IMR-90 (cell line): Measurements from ENCODE around the gene SNAPC4.

Experiments used
- CEBPB ChIP-seq: IDR thresholded peaks from 2 replicates; pipeline ENCODE4 v1.6.1; 2012; ENCODE audit warnings: low read depth, low read length, improper control_type of control experiment
- CTCF ChIP-seq: conservative IDR thresholded peaks from 2 replicates; pipeline ENCODE4 v1.5.1; 2012; ENCODE audit warnings: mild to moderate bottlenecking, low read depth, low read length, improper control_type of control experiment
- MXI1 ChIP-seq: IDR thresholded peaks from 2 replicates; pipeline ENCODE4 v1.6.1; 2012; ENCODE audit warnings: low read depth, mild to moderate bottlenecking, low read length, moderate library complexity, borderline replicate concordance

GRCh38 chr9:136394312-136395019 is 5.5 kb downstream of the SNAPC4 start:
- no peak for TF ChIP-seq CEBPB
- no peak for TF ChIP-seq MXI1
- TF ChIP-seq CTCF: no peak
